HG02623 (cell line): ENCODE measurements around the gene NFYC.

ENCODE experiments used
- ATAC-seq: cut with Tn5 transposase; IDR thresholded peaks from one replicate; pipeline ENCODE4 v1.9.1; 2021; ENCODE audit warnings: moderate library complexity; ENCODE audit not compliant: unreplicated experiment

The NFYC gene

GRCh38 chr1:40777224-40777970 is 85.9 kb downstream of the NFYC start:
- no peak for ATAC-seq

DNA sequence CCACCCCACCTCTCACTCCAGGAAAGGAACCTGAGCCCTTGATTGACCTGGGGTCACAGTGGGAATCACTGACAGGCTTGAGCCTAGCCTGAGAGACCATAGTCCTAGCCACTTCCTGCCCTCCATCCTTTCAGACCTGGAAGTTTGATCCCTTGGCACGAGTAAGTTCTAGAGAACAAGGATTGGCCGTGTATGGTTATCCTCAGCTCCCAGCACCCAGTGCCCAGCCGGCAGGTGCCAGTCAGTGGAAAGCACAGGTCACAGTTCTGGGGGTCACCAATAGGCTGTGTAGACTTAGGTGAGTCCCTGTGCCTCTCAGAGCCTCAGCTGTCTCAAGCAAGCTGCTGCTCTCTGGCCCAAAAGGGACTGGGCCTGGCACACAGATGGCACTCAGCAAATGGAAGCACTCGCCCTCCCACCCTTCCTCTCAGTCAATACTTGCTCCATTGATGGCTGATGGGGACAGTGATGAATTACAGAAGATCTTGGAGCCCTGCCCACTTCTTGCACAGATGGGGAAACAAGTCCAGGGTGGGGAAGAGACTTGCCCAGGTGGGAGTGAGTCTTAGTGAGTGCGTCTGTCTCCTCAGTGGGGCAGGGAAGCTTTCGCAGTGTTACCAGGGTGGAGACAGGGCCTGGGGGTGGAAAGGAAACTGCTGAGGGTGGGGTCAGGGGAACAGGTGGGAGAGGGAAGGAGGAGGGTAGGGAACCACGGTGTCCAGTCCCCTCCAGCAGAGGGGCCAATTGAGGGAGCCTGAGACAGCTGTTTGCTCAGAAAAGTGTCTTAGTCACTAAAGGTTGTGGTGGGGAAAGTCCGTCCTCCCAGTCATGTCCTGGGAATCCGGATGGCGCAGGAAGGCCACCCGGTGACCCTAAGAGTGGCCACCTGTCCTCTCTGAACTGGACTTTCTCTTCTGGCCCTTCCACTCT is 89.4 kb downstream of the NFYC start:
- ATAC-seq: no peak

DNA sequence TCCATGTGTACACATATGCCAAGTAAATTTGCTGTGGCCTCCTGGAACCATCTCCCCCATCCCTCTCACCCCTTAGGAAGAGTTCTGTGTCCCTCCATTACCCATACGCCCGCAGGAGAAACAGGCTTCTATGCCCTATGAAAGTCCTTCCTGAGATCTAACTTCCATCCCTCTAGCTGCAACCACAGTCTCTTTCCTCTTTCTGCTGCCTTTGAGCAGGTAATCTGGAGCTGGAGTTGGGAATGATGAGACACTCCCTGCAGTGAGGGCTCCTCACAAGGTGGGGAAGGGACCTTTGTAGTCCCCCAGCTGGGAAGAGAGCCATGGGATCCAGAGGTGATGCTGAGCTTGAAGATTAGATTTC is 90.1 kb downstream of the NFYC start:
- ATAC-seq: no peak

GRCh38 chr1:40782371-40782956 is 91.0 kb downstream of the NFYC start:
- ATAC-seq: no peak

- ATAC-seq: no peak
Observed at GRCh38 chr1:40783001-40783905, 91.7 kb downstream of the NFYC start, which contains the start of gene KCNQ4. Gene KCNQ4 (plus strand): TSS chr1:40783787. CDS start chr1:40784094, 307 bp downstream.

DNA sequence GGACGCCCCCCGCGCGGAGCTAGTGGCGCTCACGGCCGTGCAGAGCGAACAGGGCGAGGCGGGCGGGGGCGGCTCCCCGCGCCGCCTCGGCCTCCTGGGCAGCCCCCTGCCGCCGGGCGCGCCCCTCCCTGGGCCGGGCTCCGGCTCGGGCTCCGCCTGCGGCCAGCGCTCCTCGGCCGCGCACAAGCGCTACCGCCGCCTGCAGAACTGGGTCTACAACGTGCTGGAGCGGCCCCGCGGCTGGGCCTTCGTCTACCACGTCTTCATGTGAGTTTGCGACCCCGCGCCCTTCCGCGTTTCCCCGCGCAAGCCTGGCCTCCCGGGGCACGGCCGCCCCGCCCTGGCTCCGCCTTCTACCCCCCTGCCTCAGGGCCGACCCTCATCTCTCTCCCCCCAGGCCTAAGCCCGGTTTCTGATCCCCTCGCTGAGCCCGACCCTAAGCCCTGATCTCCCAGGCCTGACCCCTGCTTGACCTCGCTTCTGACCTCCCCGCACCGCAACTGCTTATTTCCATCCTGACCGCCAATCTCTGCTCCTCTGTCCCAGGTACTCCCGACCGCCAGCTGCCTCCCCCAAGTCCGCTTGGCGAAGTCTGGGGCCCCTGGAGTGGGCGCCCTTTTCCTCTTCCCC is 92.8 kb downstream of the NFYC start:
- no peak for ATAC-seq

DNA sequence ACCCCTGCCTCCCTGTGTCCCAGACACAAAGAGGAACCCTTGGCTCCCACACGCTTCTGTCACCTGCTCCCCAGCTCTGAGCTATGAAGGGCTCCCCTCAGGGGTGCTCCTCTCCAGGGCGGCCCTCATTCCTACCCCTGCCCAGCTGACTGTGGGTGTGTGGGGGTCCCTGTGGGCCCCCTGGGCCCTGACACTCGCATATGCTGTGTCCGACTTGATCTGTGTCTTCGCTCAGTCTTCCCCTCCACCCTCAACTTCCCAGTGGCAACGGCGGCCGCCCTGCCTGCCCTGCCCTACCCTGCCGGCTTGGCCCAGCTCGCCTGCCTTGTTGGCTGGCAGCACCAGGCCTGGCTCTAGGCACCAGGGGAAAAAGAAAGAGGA is 93.3 kb downstream of the NFYC start:
- no peak for ATAC-seq

DNA sequence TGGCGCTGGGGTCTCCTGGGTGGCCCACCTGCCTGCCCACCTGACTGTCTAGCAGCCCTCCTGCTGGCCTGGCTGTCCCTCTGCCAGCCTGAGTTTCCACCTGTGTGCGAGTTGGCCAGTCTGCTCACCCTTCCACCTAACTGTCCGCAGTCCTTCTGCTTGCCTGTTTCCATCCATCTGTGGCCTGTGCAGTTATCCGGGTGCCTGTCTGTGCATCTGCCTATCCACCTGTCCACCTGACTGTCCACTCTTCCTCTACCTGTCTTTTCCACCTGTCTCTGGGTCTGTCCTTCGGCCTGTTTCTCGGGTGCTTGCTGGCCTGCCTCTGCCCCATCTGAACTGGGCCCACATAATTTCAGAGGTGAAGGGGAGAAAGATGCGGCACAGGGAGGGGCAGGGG is 93.9 kb downstream of the NFYC start:
- no peak for ATAC-seq

- no peak for ATAC-seq
Observed at GRCh38 chr1:40786171-40786994, 94.9 kb downstream of the NFYC start.

DNA sequence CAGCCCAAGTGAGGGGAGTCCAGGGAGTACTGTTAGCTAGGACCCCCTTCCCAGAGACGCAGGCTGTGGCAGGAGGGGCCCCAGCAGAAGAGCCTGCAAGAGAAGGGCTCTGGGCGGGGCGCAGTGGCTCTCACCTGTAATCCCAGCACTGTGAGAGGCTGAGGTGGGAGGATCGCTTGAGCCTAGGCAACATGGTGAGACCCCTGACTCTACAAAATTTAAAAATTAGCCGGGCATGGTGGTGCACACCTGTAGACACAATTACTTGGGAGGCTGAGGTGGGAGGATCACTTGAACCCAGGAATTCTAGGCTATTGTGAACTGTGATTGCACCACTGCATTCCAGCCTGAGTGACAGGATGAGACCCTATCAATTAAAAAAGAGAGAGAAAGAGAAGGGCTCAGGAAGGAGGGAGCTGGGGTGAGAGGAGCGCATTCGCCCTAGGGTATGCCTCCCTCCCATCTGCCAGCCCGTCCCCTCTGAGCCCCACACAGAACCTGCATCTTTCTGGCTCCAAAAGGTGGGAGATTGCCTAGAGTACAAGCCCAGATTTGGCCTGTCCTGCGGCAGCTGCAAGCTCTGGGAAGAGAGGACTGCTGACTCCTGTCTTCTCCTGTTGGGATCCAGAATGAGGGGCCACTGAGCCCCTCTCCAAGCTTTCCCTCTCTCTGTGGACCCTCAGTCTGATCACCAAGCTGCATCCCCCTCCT is 95.6 kb downstream of the NFYC start:
- ATAC-seq: no peak

- no peak for ATAC-seq
Observed at GRCh38 chr1:40787737-40788560, 96.4 kb downstream of the NFYC start.

GRCh38 chr1:40788561-40789341 is 97.2 kb downstream of the NFYC start:
- no peak for ATAC-seq

- ATAC-seq: no peak
Observed at GRCh38 chr1:40789342-40789598, 97.8 kb downstream of the NFYC start.

GRCh38 chr1:40789661-40790430 is 98.3 kb downstream of the NFYC start:
- ATAC-seq: no peak

DNA sequence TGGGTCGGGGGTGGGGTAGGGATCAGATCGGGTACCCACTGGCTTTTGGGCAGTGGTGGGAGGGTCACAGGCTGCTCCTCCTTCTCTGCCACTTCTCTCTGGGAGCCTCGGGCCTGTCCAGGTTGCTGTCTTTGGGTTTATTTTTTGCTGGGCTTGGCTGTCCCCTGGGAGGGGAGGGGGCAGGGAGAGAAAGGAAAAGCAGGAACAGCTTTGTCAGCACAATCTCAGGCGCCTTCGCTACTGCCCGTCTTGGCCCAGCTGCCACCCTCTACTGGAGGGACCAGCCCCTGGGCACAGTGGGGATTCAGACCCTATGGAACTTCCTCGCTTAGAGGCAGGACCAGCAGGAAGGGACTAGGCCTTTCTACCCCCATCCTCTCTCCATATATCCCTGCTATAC is 100.5 kb downstream of the NFYC start:
- no peak for ATAC-seq

- ATAC-seq: no peak
Observed at GRCh38 chr1:40793617-40794016, 102.1 kb downstream of the NFYC start.

DNA sequence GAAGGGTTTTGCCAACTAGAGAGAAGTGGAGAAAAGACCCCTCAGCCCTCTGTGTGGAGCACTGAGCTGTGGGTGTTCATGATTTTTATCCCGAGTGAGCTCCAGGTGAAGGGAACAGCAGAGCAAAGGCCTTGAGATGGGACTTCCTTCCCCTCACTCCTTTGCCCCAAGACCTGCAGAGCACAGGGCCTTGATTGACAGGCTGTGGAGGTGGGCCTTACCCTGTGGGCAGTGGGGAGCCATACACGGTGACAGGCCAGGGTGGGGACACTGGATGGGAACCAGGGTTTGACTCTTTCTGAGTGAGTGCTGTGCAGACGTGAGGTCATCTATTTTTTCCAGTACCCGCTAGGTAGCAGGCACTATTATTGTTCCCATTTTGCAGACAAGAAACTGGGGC is 102.5 kb downstream of the NFYC start:
- ATAC-seq: no peak
